ENCODE results near the gene RBBP5.

RBBP5 gene

DNA sequence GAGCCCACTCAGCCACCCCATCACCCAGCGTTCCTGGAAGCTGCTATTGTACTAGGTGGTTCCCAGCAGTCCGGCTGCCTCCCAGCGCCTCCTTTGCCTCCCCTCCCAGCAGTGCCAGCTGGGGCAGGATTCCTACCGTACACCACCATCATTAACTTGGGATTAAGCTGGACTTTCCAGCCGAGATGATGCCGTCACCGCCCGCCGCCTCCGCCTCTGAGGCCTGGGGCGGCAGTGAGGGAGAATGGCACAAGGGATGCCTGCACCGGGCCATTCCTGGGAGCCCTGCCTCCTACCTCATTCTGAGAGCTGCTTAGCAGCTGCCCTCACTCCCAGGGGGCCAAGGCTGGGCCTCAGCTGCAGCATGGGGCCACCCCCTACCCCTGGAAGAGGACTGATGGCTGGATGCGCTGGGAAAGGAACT, 65.6 kb downstream of the RBBP5 start:
- DNase-seq: no peak

DNA sequence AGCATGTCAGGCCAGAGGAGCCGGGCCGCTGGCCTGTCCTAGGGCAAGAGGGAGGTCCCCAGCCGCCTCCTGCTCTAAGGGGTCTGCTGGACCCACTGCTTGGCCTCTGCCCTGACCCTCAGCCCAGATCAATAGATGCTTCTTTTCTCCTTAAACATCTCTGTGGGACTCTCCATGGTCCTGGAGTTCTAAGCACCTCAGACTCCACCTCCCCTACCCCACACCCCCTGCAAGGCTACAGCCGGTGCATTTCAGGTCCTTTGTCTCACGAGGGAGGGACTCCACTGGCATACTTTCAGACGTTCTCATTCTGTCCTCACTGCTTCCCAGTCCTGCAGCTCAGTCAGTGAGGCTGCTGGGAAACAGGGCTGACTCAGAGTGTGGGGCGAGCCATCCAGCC, 67.8 kb downstream of the RBBP5 start:
- DNase-seq: no peak

DNA sequence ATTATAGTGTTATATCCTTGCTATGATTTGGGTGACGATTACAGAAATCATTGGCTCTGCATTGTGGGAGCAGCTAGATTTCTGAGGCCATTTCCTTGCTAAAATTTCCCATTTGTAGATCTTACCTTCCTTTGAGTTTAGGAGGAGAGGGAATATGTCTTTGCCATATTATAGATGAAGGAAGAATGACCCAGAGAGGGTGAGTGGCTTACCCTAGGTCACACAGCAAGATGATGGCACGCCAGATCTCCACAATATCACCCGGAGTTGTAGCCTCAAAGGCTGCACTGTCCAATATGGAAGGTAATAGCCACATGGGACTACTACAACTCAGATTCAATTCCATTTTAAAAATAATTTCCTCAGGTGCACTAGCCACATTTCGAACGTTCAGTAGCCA, 68.5 kb downstream of the RBBP5 start:
- no peak for DNase-seq

DNA sequence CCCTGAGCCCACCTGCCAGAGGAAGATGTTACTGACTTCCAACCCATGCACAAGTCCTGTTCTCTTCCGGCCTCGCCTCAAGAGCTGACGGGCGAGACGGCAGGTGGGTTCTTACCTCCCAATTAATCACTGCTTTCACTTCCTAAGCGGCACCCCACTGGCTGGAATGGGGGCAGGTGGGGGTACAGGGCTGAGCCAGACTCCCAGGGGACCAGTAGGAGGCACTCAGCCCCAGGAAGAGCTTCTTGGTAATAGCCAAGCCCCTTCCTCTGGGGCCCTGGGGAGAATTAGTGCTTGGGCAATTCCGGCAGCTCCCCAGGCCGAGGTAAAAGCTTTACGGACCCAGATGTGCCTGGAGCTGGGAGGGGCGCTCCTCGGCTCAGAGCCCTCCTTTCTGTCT, 69.1 kb downstream of the RBBP5 start:
- DNase-seq: no peak

DNA sequence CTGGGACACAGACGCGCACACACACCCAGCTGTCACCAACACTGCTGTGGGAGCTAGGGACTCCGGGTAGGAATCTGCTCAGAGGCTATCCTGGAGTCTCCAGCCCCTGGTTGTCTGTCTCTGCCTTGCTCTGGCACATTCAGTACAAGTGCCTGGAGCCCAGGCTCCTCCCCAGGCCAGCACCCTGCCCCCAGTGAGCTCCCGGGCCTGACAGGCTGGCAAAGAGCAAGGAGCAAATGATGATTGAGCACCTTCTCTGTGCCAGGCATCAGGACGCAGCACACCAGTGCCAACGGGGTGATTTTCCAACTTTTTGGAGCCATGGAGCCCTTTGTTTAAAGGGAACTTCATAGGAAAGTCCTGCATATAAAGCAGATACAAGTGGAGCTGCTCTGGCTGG, 72.3 kb downstream of the RBBP5 start:
- no peak for DNase-seq

DNA sequence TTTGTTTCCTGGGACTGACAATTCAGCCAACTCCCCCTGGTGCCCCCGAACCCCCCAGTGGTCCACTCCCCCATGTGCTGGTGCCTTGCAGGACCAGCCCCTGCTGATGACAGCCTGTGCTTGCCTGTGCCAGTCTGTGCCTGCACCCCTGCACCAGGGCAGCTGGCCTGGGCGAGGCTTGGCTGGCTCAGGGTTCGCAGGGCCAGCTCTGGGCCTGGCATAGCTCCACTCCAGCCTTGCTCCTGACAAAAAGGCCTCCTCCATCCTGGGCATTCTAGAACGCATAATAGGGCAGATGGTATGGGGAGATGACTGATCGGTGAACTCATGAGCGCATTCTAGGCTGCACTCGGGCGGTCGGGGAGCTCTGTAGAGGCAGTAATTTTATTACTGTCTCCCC, 73.4 kb downstream of the RBBP5 start:
- DNase-seq: no peak

DNA sequence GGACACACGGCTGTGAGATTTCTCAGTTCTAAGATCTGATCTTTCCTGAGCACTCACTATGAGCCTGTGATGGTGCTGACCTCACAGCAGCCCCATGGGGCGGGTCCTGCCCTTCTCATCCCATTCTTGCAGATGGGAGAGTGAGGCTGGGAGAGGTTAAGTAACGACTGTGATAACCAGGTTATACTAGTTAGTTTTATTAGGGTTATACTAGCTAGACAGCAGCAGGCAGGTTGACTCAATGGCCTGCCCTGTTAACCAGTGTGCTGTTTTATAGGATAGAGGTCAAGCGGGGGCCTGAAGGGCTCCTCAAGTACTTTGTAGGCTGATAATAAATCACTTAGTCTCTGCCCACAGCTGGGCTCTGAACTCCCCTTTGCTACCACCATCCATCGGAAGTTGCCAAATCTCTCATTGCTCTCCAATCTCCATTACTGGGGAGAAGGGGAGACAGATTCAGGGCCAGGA, 74.0 kb downstream of the RBBP5 start:
- no peak for DNase-seq

DNA sequence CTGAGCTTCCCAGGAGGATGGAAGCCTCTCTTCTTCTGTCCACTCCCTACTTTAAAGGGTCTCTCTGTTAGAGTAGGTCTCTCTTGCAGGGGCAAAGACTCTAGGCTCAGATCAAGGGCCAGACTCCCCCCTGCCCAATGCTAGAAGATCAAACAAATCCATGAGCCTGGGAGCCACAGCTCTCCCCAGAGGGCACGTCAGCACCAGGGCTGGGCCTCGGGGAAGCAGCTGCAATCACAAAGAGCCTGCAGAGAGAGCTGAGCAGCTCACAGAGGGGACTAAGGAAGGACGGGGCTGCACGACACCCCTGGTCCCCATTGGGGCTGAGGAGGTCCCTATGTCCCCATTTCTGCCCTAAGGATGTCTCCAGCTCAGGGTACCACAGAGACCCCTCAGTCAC, 74.9 kb downstream of the RBBP5 start:
- no peak for DNase-seq

DNA sequence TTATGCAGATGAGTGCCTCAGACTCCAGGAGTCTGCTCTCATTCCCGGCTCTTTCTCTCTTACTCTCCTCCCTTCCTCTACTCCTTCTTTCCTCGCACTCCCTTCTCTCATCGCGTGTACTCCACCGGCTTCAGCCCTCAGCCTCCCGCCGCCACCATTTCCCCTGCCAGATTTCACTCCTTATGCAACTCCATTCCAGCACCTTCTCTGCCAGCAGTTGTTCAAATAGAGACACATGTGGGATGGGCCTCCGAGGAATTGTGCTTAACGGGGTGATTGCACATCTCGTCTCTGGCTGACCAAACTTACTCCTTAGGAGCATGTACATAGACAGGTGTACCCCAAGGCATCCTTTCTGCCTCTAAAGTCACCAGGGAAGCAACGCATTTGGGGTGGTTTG, 76.6 kb downstream of the RBBP5 start:
- DNase-seq: no peak

DNA sequence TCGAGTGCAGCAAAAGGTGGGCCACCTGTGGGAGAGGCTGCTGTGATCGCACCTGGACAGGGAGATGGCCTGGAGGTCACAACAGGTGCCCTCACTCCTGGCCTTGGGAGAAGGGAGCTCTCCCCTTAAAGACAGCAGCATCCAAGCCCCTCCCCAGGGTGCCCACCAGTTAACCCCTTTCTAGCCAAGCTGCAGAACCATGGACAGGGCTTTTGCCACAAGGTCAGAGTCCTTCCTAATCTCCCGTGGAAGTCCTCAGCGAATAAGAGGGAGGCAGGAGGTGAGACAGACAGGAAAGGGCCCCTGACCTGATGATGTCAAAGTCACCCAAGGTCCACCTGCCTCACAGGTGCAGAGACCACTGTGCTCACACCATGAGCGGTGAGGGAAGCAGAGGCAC, 77.0 kb downstream of the RBBP5 start:
- DNase-seq: no peak

DNA sequence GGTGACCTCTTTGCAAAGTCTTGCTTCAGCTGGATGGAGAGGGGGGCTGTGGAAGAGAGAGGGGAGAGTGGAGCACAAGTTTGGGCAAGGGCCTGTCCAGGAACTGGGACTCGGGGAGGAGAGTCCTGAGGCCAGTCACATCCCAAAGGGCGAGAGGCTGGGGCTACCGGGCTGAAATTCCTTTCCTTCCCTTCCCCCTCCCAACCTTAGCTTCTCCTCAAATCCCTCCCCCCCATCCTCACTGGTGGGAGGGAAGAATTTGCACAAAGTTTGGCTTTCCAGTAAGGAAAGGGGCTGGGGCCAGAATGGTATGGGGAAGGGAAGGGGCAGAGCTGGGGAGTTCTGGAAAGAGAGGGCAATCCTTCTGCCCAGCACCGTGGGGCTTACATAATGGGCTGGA, 77.9 kb downstream of the RBBP5 start:
- no peak for DNase-seq

DNA sequence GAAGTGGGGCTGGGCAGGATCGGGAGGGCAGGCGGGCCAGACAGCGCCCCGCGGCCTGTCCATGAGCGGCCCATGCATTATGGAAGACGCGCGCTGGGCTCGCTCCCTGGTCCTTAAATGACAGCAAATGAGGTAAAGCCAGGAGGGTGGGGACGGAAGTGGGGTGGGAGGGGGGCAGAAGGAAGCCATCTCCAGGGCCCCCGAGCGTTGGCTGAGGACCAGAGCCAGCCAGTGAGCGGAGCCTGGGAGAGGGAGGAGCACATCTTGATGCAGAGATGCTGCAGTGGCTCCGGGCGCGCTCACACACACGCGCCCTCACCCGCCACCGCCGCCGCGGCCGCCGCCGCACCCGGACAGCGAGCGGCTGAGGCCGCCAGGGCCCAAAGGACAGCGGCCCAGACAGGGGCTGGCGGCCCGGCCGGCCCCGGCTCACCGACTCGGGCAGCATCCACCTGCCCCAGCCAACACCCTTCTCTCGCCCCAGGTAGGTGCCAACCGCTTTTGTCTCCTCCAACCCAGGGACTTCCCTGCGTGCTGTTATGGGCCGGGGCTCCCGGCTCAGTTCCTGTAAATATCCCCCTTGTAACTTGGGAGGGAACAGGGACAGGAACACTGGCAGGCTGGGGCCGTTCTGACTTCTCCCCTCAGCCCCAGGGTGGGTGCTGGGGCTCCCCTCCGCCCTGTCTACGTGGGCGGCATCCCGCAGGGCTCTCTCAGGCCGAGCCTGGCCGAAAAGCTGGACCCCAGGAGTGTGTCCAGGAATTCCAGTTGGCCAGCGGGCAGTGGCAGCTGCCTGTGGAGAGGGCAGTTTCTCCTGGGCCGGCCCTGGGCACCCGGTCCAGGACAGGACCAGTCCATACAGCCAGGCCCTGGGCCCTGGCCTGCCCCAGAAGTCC, 78.6 kb downstream of the RBBP5 start, which contains the start of gene CNTN2:
TSS of gene CNTN2 (plus strand) at position 302 of the 896 bp plus-strand sequence. CDS start 9,974 bp downstream, outside the sequence.
- DNase-seq: no peak

DNA sequence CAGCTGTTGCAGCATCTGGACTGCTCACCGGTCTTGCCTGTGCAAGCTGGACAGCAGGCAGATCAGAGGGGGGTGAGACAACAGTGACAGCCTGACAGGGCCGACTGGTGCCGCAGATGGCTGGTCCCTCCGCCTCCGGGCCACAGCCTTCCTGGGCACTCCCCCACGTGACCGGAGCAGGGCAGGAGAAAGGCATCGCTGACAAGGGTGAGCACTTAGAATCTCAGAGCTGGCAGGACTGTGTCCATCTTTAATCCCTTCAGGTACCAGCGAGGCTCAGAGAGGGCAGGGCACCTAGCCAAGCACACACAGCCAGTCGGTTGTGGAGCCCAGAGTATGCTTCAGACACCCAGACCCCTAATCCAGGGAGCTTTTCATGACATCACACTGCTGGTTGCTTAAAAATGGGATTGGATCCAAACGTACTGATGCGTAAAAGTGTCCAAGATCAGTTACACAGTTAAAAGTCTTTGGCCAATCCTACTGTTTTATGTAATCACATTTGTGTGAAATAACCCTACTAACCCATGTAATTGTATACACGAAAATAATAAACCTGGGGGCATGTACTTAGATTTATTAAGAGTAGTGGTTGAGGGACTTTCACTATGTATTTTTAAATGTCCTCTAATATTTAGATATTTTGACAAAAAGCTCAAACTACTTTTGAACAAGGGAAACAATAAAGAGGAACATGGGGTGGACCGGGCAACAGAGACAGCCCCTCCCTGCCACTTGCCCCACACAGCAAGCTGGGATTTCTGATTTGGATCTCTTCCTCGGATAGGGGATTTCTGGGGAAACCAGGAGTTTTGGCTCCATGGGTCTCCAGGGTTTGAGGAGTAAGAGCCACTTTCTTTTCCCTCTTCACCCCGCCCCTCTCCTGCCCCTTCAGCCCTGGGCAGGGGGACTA, 79.5 kb downstream of the RBBP5 start:
- DNase-seq: no peak

DNA sequence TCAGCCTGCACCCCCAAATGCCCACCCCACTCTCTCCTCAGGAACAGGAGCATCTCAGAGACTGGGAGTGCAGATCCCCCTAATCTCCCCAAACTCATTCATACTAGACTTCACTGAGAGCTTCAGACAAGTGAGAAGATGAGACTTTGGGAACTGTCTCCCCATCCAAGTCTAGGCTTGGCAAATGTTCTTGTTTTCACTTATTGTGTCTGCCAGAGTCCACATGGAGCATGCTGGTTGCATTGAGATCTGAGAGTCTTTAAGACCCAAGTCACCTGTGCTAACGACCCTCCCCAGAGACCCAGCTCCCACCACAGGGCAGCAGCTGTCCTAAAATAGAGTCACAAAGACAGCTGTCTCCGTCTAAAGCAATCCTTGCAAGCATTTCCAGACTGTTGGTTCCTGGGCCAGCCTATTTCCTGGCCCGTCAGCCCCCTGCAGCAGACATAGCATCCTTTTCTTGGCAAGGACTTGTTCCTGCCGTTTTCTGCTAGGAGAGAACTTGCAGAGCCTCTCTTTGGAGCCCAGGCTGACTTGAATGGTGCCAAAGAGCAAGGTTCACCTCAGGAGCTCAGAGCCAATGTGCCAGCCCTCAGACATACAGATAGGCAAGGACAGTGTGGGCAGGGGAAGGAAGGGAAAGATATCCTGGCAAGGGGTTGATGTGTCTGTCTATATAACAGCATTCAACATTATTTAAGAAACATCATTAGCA, 80.6 kb downstream of the RBBP5 start:
- DNase-seq: no peak

DNA sequence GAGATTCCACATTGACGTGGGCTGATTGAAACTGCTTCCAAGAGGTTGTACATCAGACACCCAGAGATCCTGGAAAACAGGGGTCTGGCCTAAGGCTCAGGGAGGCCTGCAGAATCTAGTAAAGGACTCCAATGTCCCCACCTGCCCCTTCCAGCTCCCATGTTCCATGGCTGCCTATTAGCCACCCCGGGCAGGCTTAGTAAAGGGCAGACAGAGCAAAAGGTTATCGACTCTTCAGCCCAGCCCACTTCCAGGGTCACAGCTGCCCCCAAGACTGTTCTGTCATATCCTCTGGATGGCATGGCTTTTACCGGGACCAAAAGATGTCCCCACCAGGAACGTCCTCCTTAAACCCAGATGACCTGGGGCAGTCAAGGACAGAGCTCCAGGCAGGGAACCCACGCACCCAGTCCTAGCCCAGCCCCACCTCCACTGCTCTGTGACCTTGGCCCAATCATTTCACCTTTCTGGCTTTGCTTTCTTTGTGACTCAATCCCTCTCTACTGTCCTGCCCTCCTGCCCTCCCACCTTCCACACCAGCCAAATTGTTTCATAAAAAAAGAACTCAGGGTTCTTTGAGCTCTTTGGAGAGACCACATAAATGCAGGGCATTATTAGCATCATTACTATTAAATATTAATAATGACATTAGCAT, 83.5 kb downstream of the RBBP5 start:
- DNase-seq: no peak

DNA sequence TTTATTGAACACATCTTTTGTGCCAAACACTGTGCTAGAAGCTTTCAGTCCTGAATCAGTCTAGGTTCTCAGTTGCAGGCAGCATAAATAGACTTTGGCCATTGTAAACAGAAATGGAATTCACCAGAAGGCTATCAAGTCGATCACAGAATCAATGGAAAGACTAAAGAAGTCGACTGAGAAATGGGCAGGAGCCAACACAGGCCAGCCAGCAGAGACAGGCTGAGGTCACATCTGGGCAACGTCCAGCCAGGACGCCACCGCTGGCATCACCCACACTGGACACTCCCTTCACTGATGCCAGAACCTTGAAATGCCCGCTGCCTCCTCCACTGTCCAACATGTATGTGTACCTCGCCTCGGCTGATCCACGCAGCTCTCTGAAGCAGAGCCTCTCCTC, 84.2 kb downstream of the RBBP5 start:
- DNase-seq: no peak

Measured in fibroblast of skin of back (primary cell).